HepG2 (cell line): ENCODE results near the gene SSU72. TPM values are rescaled to one million over a fixed set of nuclear protein-coding genes. Genes with fewer than 3 reads are reported as not detected.
A peak's percentile ranks its signal among the peaks of the same experiment; 100 is the strongest.

Source experiments
- ATAC-seq: fragments of 200-7000 bp; cut with Tn5 transposase; 3 replicates; pipeline ENCODE4 v1.9.1; 2020; ENCODE audit warnings: mild to moderate bottlenecking, moderate library complexity
- BruUV-seq: library from RNA; stranded (reverse); fragments of 400-500 nt; replicated peaks from 2 replicates; lab custom pipeline; 2021; lab: Mats Ljungman, UMichigan
- CTCF ChIA-PET: fragments of 300-600 bp; formaldehyde crosslinking; extraction: SDS; loops from one replicate; lab custom pipeline; 2021; ENCODE audit warnings: low total read pairs, inconsistent platforms, low intra/inter-chr PET ratio; lab: Yijun Ruan, JAX
- POLR2A ChIA-PET: fragments of 350-600 bp; sonication (Branson Sonifier 250); formaldehyde crosslinking; loops from one replicate; lab custom pipeline; 2020; ENCODE audit warnings: antibody characterized with exemption, inconsistent platforms; lab: Yijun Ruan, JAX
- DNase-seq: peaks from one replicate; pipeline ENCODE4 v3.0.0-alpha.2; 2015; ENCODE audit warnings: low spot score
- FAIRE-seq: peaks from 3 replicates; lab custom pipeline; 2011; peaks lifted over from hg19 to GRCh38; lab: Jason Lieb, UNC
- H2AFZ ChIP-seq: one replicate; pipeline ENCODE4 v1.6.1; 2011; ENCODE audit warnings: low read length, inconsistent platforms
- H3K27ac ChIP-seq: fragments of 300-600 bp; 3 replicates; pipeline ENCODE4 v1.8.0; 2011; ENCODE audit warnings: mixed run types, mild to moderate bottlenecking, mixed read lengths, low read length, inconsistent platforms; ENCODE audit not compliant: insufficient read depth; ENCODE audit errors: extremely low read length
- H3K27me3 ChIP-seq, 2 experiments: fragments of 200-600 bp in 1 of 2; 2 replicates in 1 of 2; 3 replicates in 1 of 2; pipeline versions ENCODE4 v1.6.0 to v1.8.0; 2011; ENCODE audit warnings: low read length in 2 of 2, mild to moderate bottlenecking in 2 of 2, moderate library complexity in 2 of 2, inconsistent platforms in 1 of 2; ENCODE audit not compliant: insufficient read depth in 2 of 2, control insufficient read depth in 1 of 2
- H3K36me3 ChIP-seq, 2 experiments: fragments of 200-600 bp in 1 of 2; replicated peaks in 1 of 2; 2 replicates in 1 of 2; 3 replicates in 1 of 2; pipeline versions ENCODE4 v1.5.1 to v1.8.0; 2011; ENCODE audit warnings: low read length in 2 of 2, inconsistent platforms in 1 of 2; ENCODE audit not compliant: insufficient read depth in 2 of 2, control insufficient read depth in 1 of 2
- H3K4me1 ChIP-seq: 2 replicates; pipeline ENCODE4 v1.5.1; 2012; ENCODE audit warnings: low read length, inconsistent platforms; ENCODE audit not compliant: insufficient read depth
- H3K4me2 ChIP-seq: 2 replicates; pipeline ENCODE4 v1.6.0; 2011; ENCODE audit warnings: low read depth, low read length, inconsistent platforms
- H3K4me3 ChIP-seq, 3 experiments: fragments of 200-600 bp in 1 of 3; sonication (generic), shearing (Covaris generic) in 1 of 3; replicated peaks in 1 of 3; 2 replicates each; pipeline ENCODE4 v1.5.1; 2011 to 2016; ENCODE audit warnings: low read length in 3 of 3, inconsistent platforms in 2 of 3, low read depth in 2 of 3, mild to moderate bottlenecking in 2 of 3, control low read depth in 1 of 3, mixed read lengths in 1 of 3; ENCODE audit not compliant: insufficient read depth in 1 of 3
- H3K79me2 ChIP-seq: one replicate; pipeline ENCODE4 v1.6.1; 2011; ENCODE audit warnings: low read length, inconsistent platforms; ENCODE audit not compliant: insufficient read depth
- H3K9ac ChIP-seq: 2 replicates; pipeline ENCODE4 v1.6.0; 2011; ENCODE audit warnings: mild to moderate bottlenecking, low read depth, low read length, inconsistent platforms; ENCODE audit not compliant: insufficient read depth
- H3K9me3 ChIP-seq: 2 replicates; pipeline ENCODE4 v1.5.1; 2012; ENCODE audit warnings: mild to moderate bottlenecking, low read length
- H4K20me1 ChIP-seq: 2 replicates; pipeline ENCODE4 v1.6.0; 2011; ENCODE audit warnings: inconsistent platforms, mild to moderate bottlenecking, low read length, moderate library complexity; ENCODE audit not compliant: insufficient read depth
- E2F2 ChIP-seq: sonication (generic); formaldehyde crosslinking; IDR thresholded peaks from 2 replicates; pipeline ENCODE4 v1.4.0; 2020; ENCODE audit warnings: missing genetic modification reagents, borderline replicate concordance
- GTF2F1 ChIP-seq: fragments of 150-350 bp; IDR thresholded peaks from 2 replicates; pipeline ENCODE4 v1.6.1; 2014; ENCODE audit warnings: low read length
- POLR2AphosphoS2 ChIP-seq: IDR thresholded peaks from 2 replicates; pipeline ENCODE4 v1.6.1; 2011; ENCODE audit warnings: low read depth, low read length, improper control_type of control experiment
- STAG1 ChIP-seq: sonication (generic); formaldehyde crosslinking; IDR thresholded peaks from 2 replicates; pipeline ENCODE4 v1.4.0; 2020; ENCODE audit warnings: missing genetic modification reagents
- YEATS4 ChIP-seq: sonication (generic); formaldehyde crosslinking; IDR thresholded peaks from 2 replicates; pipeline ENCODE4 v1.4.0; 2020; ENCODE audit warnings: missing genetic modification reagents, borderline replicate concordance
- ZHX1 ChIP-seq: sonication (generic); formaldehyde crosslinking; IDR thresholded peaks from 2 replicates; pipeline ENCODE4 v1.8.1; 2022; ENCODE audit warnings: low read depth, mild to moderate bottlenecking, missing genetic modification reagents
- ZNF335 ChIP-seq: sonication (generic); formaldehyde crosslinking; IDR thresholded peaks from 2 replicates; pipeline ENCODE4 v1.4.0; 2020; ENCODE audit warnings: missing genetic modification reagents
- ZNF607 ChIP-seq: sonication (generic); formaldehyde crosslinking; IDR thresholded peaks from 2 replicates; pipeline ENCODE4 v1.5.1; 2020; ENCODE audit warnings: missing genetic modification reagents, mild to moderate bottlenecking, borderline replicate concordance
- ZSCAN31 ChIP-seq: sonication (generic); formaldehyde crosslinking; IDR thresholded peaks from 2 replicates; pipeline ENCODE4 v1.5.0; 2020; ENCODE audit warnings: low read depth, mild to moderate bottlenecking, missing genetic modification reagents
- ZXDC ChIP-seq: sonication (generic); formaldehyde crosslinking; IDR thresholded peaks from 2 replicates; pipeline ENCODE4 v1.5.0; 2020; ENCODE audit warnings: mild to moderate bottlenecking, missing genetic modification reagents
- WGBS: methylation state at CpG from one replicate; pipeline ENCODE4 v1.1.6; 2017; ENCODE audit warnings: low lambda C conversion rate; 5-methylcytosine and 5-hydroxymethylcytosine counted together
- in situ Hi-C: cut with HindIII; loops from 2 replicates; pipeline ENCODE4 v1.10.0; 2017; ENCODE audit warnings: low pct_unique_long_range_greater_than_20kb; ENCODE audit not compliant: extremely low pct_ligation_motif_present
- intact Hi-C: fragments of 100-400 bp; cut with micrococcal nuclease; formaldehyde crosslinking; loops from one replicate; pipeline ENCODE4 v1.10.0; 2022; ENCODE audit not compliant: unreplicated experiment
- polyA plus RNA-seq, 8 experiments: library from polyadenylated mRNA; depleted of rRNA in 3 of 8; stranded (reverse) in 7 of 8; unstranded in 1 of 8; fragments of >200 nt; fragmentation: Illumina TruSeq in 4 of 8; extraction: Trizol in 4 of 8; gene quantifications; 2 replicates each; pipeline versions ENCODE4 v1.2.1 to v1.2.3, GENCODE V29; 2011 to 2016; ENCODE audit warnings: low read depth in 4 of 8, missing spikeins in 1 of 8, mixed read lengths in 1 of 8; ENCODE audit not compliant: insufficient read depth in 1 of 8
- total RNA-seq, 5 experiments: library from RNA; depleted of rRNA; stranded (reverse); fragments of >200 nt; fragmentation: Illumina TruSeq; extraction: Trizol; gene quantifications; 2 replicates each; pipeline ENCODE4 v1.2.3, GENCODE V29; 2016; ENCODE audit warnings: low read depth in 1 of 5
- TF ChIP-seq, protein P1 (sequence below): sonication (generic); formaldehyde crosslinking; conservative IDR thresholded peaks from 2 replicates; pipeline ENCODE4 v1.4.0; 2020; ENCODE audit warnings: missing genetic modification reagents
- TF ChIP-seq, protein P2 (sequence below): fragments of 450-650 bp; IDR thresholded peaks from 2 replicates; pipeline ENCODE4 v1.6.1; 2016

Gene SSU72
- total and polyA plus RNA-seq, 2 of the 13 experiments (the other 11 are each of a cell fraction or from before 2014, with no cell fraction given): 42.8 to 67.1 TPM

DNA sequence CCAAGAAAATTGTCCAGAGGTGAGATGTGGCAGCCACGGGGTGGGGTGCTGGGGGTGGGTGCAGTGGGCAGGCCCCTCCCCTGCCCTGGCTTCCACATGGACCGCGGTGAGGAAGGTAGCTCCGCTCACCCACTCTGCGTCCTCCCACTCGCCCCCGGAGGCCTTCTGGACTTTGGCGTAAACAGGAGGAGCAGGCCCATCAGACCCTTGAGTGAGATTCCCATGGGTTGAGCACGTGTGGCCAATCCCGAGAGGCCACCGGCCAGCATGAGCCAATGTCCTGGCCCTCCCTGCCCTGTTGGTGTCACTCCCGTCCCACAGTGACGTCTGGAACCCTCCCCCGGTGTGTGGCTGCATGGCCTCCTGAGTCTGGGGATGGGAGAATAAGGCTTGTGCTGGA is 26.1 kb downstream of the SSU72 start (continued):
- TF ChIP-seq ZXDC (CRISPR knock-in tag): no peak
- no peak for TF ChIP-seq ZNF335 (CRISPR knock-in tag)
- no peak for TF ChIP-seq YEATS4 (CRISPR knock-in tag)
- peak; percentile 17; the same call in 1 of the 2 replicates for TF ChIP-seq STAG1 (CRISPR knock-in tag)
- no peak for TF ChIP-seq GTF2F1
- TF ChIP-seq E2F2 (CRISPR knock-in tag): no peak
- no peak for TF ChIP-seq POLR2AphosphoS2

GRCh38 chr1:1547476-1547875 is 27.2 kb downstream of the SSU72 start:
- intact Hi-C loops: no loop called here
- ChIA-PET CTCF (no interaction called here), POLR2A (no interaction called here)
- Histone ChIP-seq H3K36me3 (peaks cover 3 to 7% of the 10 kb centered on the region in 2 experiments; a peak in 2 of 5 replicates), H3K4me1 (no peaks in the 10 kb centered on the region), H2AFZ (no peak overlapping the region), H3K4me3 (no peak overlapping the region), H3K9me3 (no peaks in the 10 kb centered on the region), H3K27ac (no peak overlapping the region), H4K20me1 (no peaks in the 10 kb centered on the region), H3K27me3 (no peaks in the 10 kb centered on the region), H3K79me2 (no peaks in the 10 kb centered on the region), H3K4me2 (no peak overlapping the region), H3K9ac (no peak overlapping the region)
- FAIRE-seq (no peak), ATAC-seq (no peak), DNase-seq (no peak)
- 96% methylated on average over 14 of the region's 19 CpGs for WGBS
- in situ Hi-C loops: no loop called here
- BruUV-seq: no TSS peak
- TF ChIP-seq ZNF607 (CRISPR knock-in tag): no peak
- TF ChIP-seq, protein P1, sequence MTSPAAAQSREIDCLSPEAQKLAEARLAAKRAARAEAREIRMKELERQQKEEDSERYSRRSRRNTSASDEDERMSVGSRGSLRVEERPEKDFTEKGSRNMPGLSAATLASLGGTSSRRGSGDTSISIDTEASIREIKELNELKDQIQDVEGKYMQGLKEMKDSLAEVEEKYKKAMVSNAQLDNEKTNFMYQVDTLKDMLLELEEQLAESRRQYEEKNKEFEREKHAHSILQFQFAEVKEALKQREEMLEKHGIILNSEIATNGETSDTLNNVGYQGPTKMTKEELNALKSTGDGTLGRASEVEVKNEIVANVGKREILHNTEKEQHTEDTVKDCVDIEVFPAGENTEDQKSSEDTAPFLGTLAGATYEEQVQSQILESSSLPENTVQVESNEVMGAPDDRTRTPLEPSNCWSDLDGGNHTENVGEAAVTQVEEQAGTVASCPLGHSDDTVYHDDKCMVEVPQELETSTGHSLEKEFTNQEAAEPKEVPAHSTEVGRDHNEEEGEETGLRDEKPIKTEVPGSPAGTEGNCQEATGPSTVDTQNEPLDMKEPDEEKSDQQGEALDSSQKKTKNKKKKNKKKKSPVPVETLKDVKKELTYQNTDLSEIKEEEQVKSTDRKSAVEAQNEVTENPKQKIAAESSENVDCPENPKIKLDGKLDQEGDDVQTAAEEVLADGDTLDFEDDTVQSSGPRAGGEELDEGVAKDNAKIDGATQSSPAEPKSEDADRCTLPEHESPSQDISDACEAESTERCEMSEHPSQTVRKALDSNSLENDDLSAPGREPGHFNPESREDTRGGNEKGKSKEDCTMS (CRISPR knock-in tag): no peak
- no peak for TF ChIP-seq ZSCAN31 (CRISPR knock-in tag)
- TF ChIP-seq, protein P2, sequence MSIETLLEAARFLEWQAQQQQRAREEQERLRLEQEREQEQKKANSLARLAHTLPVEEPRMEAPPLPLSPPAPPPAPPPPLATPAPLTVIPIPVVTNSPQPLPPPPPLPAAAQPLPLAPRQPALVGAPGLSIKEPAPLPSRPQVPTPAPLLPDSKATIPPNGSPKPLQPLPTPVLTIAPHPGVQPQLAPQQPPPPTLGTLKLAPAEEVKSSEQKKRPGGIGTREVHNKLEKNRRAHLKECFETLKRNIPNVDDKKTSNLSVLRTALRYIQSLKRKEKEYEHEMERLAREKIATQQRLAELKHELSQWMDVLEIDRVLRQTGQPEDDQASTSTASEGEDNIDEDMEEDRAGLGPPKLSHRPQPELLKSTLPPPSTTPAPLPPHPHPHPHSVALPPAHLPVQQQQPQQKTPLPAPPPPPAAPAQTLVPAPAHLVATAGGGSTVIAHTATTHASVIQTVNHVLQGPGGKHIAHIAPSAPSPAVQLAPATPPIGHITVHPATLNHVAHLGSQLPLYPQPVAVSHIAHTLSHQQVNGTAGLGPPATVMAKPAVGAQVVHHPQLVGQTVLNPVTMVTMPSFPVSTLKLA: no peak
- no peak for TF ChIP-seq ZHX1 (CRISPR knock-in tag)
